GM23338 (cell line): ENCODE results near the gene FXYD7. TPM values are rescaled to one million over a fixed set of nuclear protein-coding genes. Genes with fewer than 3 reads are reported as not detected.

Source experiments
- ATAC-seq: fragments of 200-7000 bp; cut with Tn5 transposase; 3 replicates; pipeline ENCODE4 v1.9.1; 2020
- DNase-seq: peaks from one replicate; pipeline ENCODE4 v3.0.0-alpha.2; 2015; ENCODE audit warnings: low spot score
- H2AFZ ChIP-seq: fragments of 200-600 bp; sonication (generic); 2 replicates; pipeline ENCODE4 v1.8.0; 2016; ENCODE audit warnings: antibody characterized with exemption, mild to moderate bottlenecking, moderate library complexity
- H3F3A ChIP-seq: fragments of 200-600 bp; sonication (generic); replicated peaks from 2 replicates; pipeline ENCODE4 v1.8.0; 2017; ENCODE audit warnings: antibody characterized with exemption, mixed run types, low read depth
- H3K27ac ChIP-seq: fragments of 200-600 bp; sonication (generic); 2 replicates; pipeline ENCODE4 v1.6.1; 2016; ENCODE audit warnings: low read depth
- H3K27me3 ChIP-seq: fragments of 200-600 bp; sonication (generic); 2 replicates; pipeline ENCODE4 v1.8.0; 2016; ENCODE audit warnings: mild to moderate bottlenecking, mixed run types, moderate library complexity; ENCODE audit not compliant: insufficient read depth
- H3K36me3 ChIP-seq: fragments of 200-600 bp; sonication (generic); 2 replicates; pipeline ENCODE4 v1.8.0; 2016; ENCODE audit warnings: mild to moderate bottlenecking; ENCODE audit not compliant: insufficient read depth
- H3K4me1 ChIP-seq: fragments of 200-600 bp; sonication (generic); 2 replicates; pipeline ENCODE4 v1.8.0; 2016; ENCODE audit warnings: mild to moderate bottlenecking, moderate library complexity; ENCODE audit not compliant: insufficient read depth
- H3K4me2 ChIP-seq: fragments of 200-600 bp; sonication (generic); 2 replicates; pipeline ENCODE4 v1.7.1; 2017; ENCODE audit warnings: mixed run types
- H3K4me3 ChIP-seq: fragments of 200-600 bp; sonication (generic); 2 replicates; pipeline ENCODE4 v1.6.1; 2016; ENCODE audit warnings: mixed run types
- H3K79me2 ChIP-seq: fragments of 200-600 bp; sonication (generic); replicated peaks from 2 replicates; pipeline ENCODE4 v1.8.0; 2017; ENCODE audit warnings: mild to moderate bottlenecking; ENCODE audit not compliant: insufficient read depth
- H3K9me2 ChIP-seq: fragments of 200-600 bp; sonication (generic); 2 replicates; pipeline ENCODE4 v1.8.0; 2017; ENCODE audit not compliant: insufficient read depth
- H4K20me1 ChIP-seq: fragments of 200-600 bp; sonication (generic); replicated peaks from 2 replicates; pipeline ENCODE4 v1.8.0; 2017; ENCODE audit warnings: mild to moderate bottlenecking; ENCODE audit not compliant: insufficient read depth
- H3K27ac Mint-ChIP-seq: 2 replicates; pipeline ENCODE4 v1.8.0; 2020; ENCODE audit warnings: inconsistent platforms, mild to moderate bottlenecking, moderate library complexity, mixed read lengths
- H3K27me3 Mint-ChIP-seq: 3 replicates; pipeline ENCODE4 v1.8.0; 2022; ENCODE audit warnings: low read depth, mild to moderate bottlenecking, moderate library complexity, mixed read lengths, inconsistent platforms; ENCODE audit not compliant: insufficient read depth, poor library complexity
- H3K36me3 Mint-ChIP-seq: 3 replicates; pipeline ENCODE4 v1.8.0; 2021; ENCODE audit warnings: low read depth, mild to moderate bottlenecking, inconsistent platforms, moderate library complexity, mixed read lengths
- H3K4me1 Mint-ChIP-seq: 3 replicates; pipeline ENCODE4 v1.8.0; 2020; ENCODE audit warnings: mild to moderate bottlenecking, inconsistent platforms, mixed read lengths
- H3K4me3 Mint-ChIP-seq: 3 replicates; pipeline ENCODE4 v1.8.0; 2021; ENCODE audit warnings: moderate library complexity, mild to moderate bottlenecking, inconsistent platforms, mixed read lengths
- H3K9me3 Mint-ChIP-seq: 3 replicates; pipeline ENCODE4 v1.8.0; 2020; ENCODE audit warnings: moderate library complexity, mild to moderate bottlenecking, inconsistent platforms, mixed read lengths
- CREB1 ChIP-seq: fragments of 250-450 bp; sonication (Bioruptor Pico); IDR thresholded peaks from 2 replicates; pipeline ENCODE4 v1.5.0; 2020; ENCODE audit warnings: low read depth, mild to moderate bottlenecking, moderate library complexity
- CTCF ChIP-seq, 2 experiments: fragments of 200-600 bp in 1 of 2; sonication (generic) in 1 of 2; conservative IDR thresholded peaks; 2 replicates each; pipeline versions ENCODE4 v1.5.1 to v1.6.1; 2016 to 2017; ENCODE audit warnings: antibody characterized with exemption in 2 of 2, low read depth in 2 of 2, mild to moderate bottlenecking in 2 of 2, moderate library complexity in 1 of 2
- ETS1 ChIP-seq: IDR thresholded peaks from 2 replicates; pipeline ENCODE4 v1.6.1; 2016; ENCODE audit warnings: antibody characterized with exemption
- EZH2 ChIP-seq: fragments of 200-600 bp; sonication (generic); IDR thresholded peaks from one replicate; pipeline ENCODE4 v1.8.0; 2017; ENCODE audit warnings: antibody characterized with exemption, mild to moderate bottlenecking, low read depth; ENCODE audit not compliant: unreplicated experiment
- EZH2phosphoT487 ChIP-seq: fragments of 200-600 bp; sonication (generic); IDR thresholded peaks from one replicate; pipeline ENCODE4 v1.8.1; 2018; ENCODE audit warnings: antibody characterized with exemption; ENCODE audit not compliant: unreplicated experiment
- JUNB ChIP-seq: IDR thresholded peaks from one replicate; pipeline ENCODE4 v1.6.1; 2016; ENCODE audit warnings: antibody characterized with exemption; ENCODE audit not compliant: unreplicated experiment
- NANOG ChIP-seq: IDR thresholded peaks from 2 replicates; pipeline ENCODE4 v1.6.1; 2016; ENCODE audit warnings: antibody characterized with exemption, borderline replicate concordance
- POLR2AphosphoS5 ChIP-seq: IDR thresholded peaks from 2 replicates; pipeline ENCODE4 v1.6.1; 2016; ENCODE audit warnings: antibody characterized with exemption, low read depth
- STAT1 ChIP-seq: IDR thresholded peaks from one replicate; pipeline ENCODE4 v1.6.1; 2016; ENCODE audit warnings: antibody characterized with exemption; ENCODE audit not compliant: unreplicated experiment
- ZNF114 ChIP-seq: fragments of 250-450 bp; sonication (Bioruptor Pico); IDR thresholded peaks from 2 replicates; pipeline ENCODE4 v1.5.0; 2020; ENCODE audit warnings: mild to moderate bottlenecking, moderate library complexity
- ZNF331 ChIP-seq: fragments of 250-450 bp; sonication (Bioruptor Pico); IDR thresholded peaks from 2 replicates; pipeline ENCODE4 v1.5.0; 2020; ENCODE audit warnings: low read depth, mild to moderate bottlenecking, moderate library complexity
- ZNF462 ChIP-seq: fragments of 250-450 bp; sonication (Bioruptor Pico); IDR thresholded peaks from 2 replicates; pipeline ENCODE4 v1.5.0; 2020; ENCODE audit warnings: mild to moderate bottlenecking, moderate library complexity
- polyA plus RNA-seq: library from polyadenylated mRNA; unstranded; fragments of >200 nt; fragmentation: Nextera tagmentation; extraction: Ambion mirVana; gene quantifications from 2 replicates; pipeline ENCODE4 v1.2.1, GENCODE V29; 2016
- total RNA-seq: library from RNA; depleted of rRNA; stranded (reverse); fragments of >200 nt; shearing (Covaris generic); gene quantifications from 2 replicates; pipeline ENCODE4 v1.2.3, GENCODE V29; 2014

The FXYD7 gene
- total and polyA plus RNA-seq, 2 experiments from 2014 or later: 9.6 to 44.0 TPM

- DNase-seq: no peak
These were observed 35.6 kb downstream of the FXYD7 start for GRCh38 chr19:35178701-35179100.

More at GRCh38 chr19:35178701-35179100, 35.6 kb downstream of the FXYD7 start:
- no peaks in the 10 kb centered on the region; the same call in 2 of the 3 replicates for H3K36me3 Mint-ChIP-seq
- H3K4me1 ChIP-seq: 0 out of 2 replicates have a peak, but pooled peaks cover 5% of the 10 kb centered on the region
- peaks cover 8% of the 10 kb centered on the region for H3K9me3 Mint-ChIP-seq
- H3K4me1 Mint-ChIP-seq: peaks cover 5% of the 10 kb centered on the region; the same call in 1 of the 3 replicates
- H3K4me3 Mint-ChIP-seq: no peak overlapping the region
- H4K20me1 ChIP-seq: no peaks in the 10 kb centered on the region
- no peak overlapping the region for H2AFZ ChIP-seq
- H3K4me2 ChIP-seq: no peak overlapping the region
- no peak overlapping the region for H3K27ac ChIP-seq
- no peak overlapping the region for H3K27ac Mint-ChIP-seq
- no peaks in the 10 kb centered on the region for H3K36me3 ChIP-seq
- no peaks in the 10 kb centered on the region for H3F3A ChIP-seq
- H3K79me2 ChIP-seq: no peaks in the 10 kb centered on the region
- H3K27me3 ChIP-seq: no peaks in the 10 kb centered on the region
- no peak for TF ChIP-seq CTCF (conservative IDR thresholded peaks at IDR 0.05; ENCODE audit: low read depth in 2 of 2)
- TF ChIP-seq ZNF331: no peak
- TF ChIP-seq STAT1: no peak
- TF ChIP-seq ETS1: no peak
- no peak for TF ChIP-seq CREB1 (CRISPR knock-in tag)
- no peak for TF ChIP-seq ZNF114 (CRISPR knock-in tag)
- no peak for TF ChIP-seq NANOG
- TF ChIP-seq ZNF462 (CRISPR knock-in tag): no peak
- no peak for TF ChIP-seq POLR2AphosphoS5
- TF ChIP-seq EZH2phosphoT487: no peak
- no peak for TF ChIP-seq JUNB
- no peak for TF ChIP-seq EZH2
- H3K27me3 Mint-ChIP-seq: peaks cover 5% of the 10 kb centered on the region
- no peak overlapping the region for H3K4me3 ChIP-seq
- ATAC-seq: no peak
- H3K9me2 ChIP-seq: no peaks in the 10 kb centered on the region; the same call in 1 of the 2 replicates
